Stimulated activated CD4-positive, alpha-beta T cell treated with anti-CD3 and anti-CD28 coated beads, TNF-alpha, amount 100 ng/mL, for 48 hours (primary cell): ENCODE results near the gene CCL3.
"Not testable (repeated sequence)": the region's sequence is repeated elsewhere in the genome, so short reads cannot be mapped to it uniquely, and the experiment has no call there.

Experiments used
- DNase-seq, 3 donors: peaks; one replicate each; pipeline ENCODE4 v3.0.0-alpha.2; 2020; ENCODE audit warnings: low read depth in 3 of 3

CCL3 gene

DNA sequence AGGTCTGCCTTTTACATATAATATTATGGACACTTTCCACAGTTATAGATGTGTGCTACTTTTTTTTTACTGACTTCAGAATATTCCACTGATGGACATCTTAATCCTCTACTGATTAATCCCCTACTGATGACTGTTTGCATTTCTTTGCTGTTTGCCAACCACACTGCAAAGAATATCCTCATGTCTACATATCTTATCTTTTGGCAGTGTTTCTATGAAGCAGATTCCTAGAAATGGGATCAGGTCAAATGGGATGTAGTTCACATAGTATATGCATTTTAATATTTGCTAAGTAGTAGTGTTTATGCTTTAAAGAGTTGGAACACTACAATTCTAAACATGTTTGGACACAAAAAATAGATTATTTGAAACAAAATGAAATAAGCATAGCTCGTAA lies 3.2 kb downstream of the CCL3 start:
- no peak for DNase-seq

- DNase-seq = no peak
These were observed 4.2 kb downstream of the CCL3 start for GRCh38 chr17:36085765-36086164.

- not testable (repeated sequence) for DNase-seq
These were observed 6.3 kb downstream of the CCL3 start for GRCh38 chr17:36083691-36084090.

- DNase-seq = not testable (repeated sequence)
These were observed 7.3 kb downstream of the CCL3 start for GRCh38 chr17:36082482-36083120.

DNA sequence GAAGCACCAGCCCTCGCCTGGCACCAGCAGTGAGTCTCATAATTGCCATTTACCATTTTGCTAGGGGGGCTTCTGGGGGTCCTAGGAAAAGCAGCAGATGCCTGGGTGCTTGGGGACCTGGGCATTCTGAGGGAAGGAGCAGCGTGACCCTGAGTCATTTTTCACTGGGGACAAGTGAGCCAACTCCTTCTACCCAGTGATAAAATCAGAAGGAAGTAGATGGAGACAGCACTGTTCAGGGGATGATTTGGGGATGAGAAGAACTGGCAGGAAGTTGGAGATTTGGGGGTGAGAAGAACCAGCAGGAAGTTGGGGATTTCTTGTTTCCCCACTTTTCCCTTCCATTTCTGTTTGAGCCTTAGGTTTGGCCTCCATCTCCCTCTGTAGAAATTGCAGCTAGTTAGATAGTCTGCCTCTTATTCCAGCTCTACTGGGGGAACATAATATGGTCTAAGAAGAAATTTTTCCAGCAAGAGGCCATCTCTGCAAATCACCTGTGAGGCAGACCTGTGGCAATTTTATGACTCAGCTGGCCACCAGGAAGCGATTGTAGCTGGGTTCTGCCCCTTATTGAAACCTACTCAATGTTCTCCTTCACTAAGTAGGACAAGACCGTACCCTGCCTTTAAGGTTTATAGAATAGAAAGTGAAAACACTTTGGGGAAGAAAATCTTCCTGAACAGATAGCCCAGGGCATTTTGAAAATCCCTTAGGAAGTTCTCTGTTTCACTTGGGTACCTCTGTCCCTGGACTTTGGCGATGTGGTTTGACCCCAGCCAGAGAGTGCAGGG lies 8.1 kb downstream of the CCL3 start:
- not testable (repeated sequence) for DNase-seq

GRCh38 chr17:36074365-36074764 lies 15.6 kb downstream of the CCL3 start:
- no peak for DNase-seq

DNA sequence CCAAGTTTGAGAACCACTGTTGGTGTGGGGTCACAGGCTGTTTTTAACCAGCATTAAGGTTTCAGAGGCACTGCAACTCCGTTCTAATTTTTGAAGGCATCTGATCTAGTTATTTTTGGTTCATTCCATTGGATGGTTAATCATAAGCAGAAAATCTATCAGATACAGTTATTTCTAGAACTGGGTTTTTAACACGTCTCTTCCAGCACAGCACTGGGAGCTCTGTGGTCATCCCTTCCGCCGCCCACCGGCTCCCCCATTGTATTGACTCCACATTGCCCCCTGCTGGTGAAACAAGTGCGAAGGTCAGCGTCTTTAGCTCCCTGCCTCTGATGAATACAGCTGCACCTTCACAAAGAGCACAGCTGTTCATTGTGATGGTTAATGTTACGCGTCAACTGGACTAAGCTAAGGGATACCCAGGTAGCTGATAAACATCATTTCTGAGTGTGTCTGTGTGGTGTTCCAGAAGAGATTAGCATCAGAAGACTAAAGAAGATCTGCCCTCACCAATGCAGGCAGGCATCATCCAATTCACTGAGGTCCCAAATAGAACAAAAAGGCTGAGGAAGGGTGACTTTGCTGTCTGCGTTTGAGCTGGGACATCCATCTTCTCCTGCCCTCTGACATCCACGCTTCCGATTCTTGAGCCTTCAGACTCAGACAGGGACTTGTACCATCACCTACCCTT lies 17.4 kb downstream of the CCL3 start:
- DNase-seq = peak; percentile 57 to 85 (median 78)

GRCh38 chr17:36071751-36072150 lies 18.2 kb downstream of the CCL3 start:
- DNase-seq = no peak

GRCh38 chr17:36070427-36070826 lies 19.5 kb downstream of the CCL3 start:
- no peak for DNase-seq

GRCh38 chr17:36069136-36069535 lies 20.8 kb downstream of the CCL3 start:
- no peak for DNase-seq

DNA sequence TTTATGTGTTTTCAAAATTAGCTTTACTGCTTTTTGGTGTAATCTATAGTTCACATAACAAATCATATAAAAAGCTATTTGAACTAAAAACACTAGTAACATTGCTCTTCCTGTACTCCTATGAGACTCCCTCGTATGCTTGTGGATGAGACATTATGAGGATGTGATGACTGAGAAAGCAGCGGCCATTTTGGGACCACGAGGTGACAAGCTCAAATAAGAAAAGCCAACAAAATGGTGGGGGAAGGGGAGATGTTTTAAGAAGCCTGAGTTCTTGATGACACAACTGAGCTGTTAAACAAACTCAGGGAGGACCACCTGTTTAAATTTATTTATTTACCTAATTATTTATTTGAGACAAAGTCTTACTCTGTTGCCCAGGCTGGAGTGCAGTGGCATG lies 21.4 kb downstream of the CCL3 start:
- no peak for DNase-seq

GRCh38 chr17:36066365-36066985 lies 23.5 kb downstream of the CCL3 start:
- DNase-seq = no peak

GRCh38 chr17:36063786-36064541 lies 26.0 kb downstream of the CCL3 start, which contains the start of gene CCL18:
CCL18 (plus strand) TSS chr17:36064272; CDS start chr17:36064343, 71 bp downstream.
- no peak for DNase-seq

- DNase-seq = no peak
These were observed 29.1 kb downstream of the CCL3 start for GRCh38 chr17:36060816-36061215.

GRCh38 chr17:36059406-36059805 lies 30.5 kb downstream of the CCL3 start:
- no peak for DNase-seq

- DNase-seq = no peak
These were observed 32.0 kb downstream of the CCL3 start for GRCh38 chr17:36057911-36058310.

DNA sequence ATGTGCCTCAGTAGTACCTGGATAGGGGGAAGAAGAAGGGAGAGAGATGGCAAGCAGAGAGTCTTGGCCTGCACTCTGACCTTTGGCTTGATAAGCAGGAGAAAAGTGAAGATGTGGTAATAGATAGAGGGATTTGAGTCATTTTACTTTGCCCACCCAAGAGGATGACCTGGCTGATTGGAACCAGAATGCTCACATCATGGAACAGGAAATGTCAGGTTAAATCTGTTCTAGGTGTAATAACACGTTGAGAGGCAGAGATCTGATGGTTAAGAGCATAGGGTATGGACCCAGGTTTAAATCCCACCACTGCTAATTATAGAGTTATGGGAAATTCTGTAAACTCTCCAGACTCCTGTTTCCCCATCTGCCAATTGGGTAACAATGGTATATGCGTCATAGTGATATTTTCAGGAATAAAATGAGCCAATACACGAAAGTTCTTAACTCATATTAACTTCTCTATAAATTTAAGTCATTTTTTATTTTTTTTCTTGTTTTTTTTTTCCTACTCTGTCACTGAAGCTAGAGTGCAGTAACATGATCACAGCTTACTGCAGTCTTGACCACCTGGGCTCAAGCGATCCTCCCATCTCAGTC lies 33.9 kb downstream of the CCL3 start:
- DNase-seq = no peak

DNA sequence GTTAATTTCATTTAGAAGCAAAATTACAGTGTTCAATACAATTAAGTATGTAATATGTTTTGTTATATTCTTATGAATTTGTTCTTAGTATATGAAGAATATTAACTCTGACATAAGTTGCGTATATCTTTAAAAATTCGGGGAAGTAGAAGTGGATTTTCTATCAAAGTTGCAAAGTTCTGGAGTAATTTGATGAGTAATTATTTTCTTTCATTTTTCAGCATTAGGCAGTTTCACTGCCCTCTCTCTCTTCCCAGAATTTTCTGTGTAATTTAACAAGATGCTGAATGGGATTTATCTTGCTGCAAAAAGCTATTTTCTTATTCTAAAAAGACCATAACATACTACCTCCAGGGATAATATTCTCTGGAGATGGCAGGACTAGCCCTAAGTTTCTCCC lies 34.8 kb downstream of the CCL3 start:
- no peak for DNase-seq

- no peak for DNase-seq
These were observed 40.3 kb downstream of the CCL3 start for GRCh38 chr17:36049643-36050042.

- DNase-seq = no peak
These were observed 41.9 kb downstream of the CCL3 start for GRCh38 chr17:36048066-36048465.
